Hepatocyte (in vitro differentiated cells): ENCODE results near the gene OR13A1.

Source experiments
- CTCF ChIP-seq: fragments of 200-600 bp; sonication (generic); IDR thresholded peaks from 2 replicates; pipeline ENCODE4 v1.5.1; 2016; ENCODE audit warnings: antibody characterized with exemption, mild to moderate bottlenecking; ENCODE audit not compliant: poor library complexity
- EZH2 ChIP-seq: fragments of 200-600 bp; sonication (generic); IDR thresholded peaks from 2 replicates; pipeline ENCODE4 v1.6.1; 2016; ENCODE audit warnings: antibody characterized with exemption, mild to moderate bottlenecking, borderline replicate concordance
- EZH2phosphoT487 ChIP-seq: fragments of 200-600 bp; sonication (generic); IDR thresholded peaks from one replicate; pipeline ENCODE4 v1.6.1; 2018; ENCODE audit warnings: antibody characterized with exemption, mild to moderate bottlenecking, low read depth, moderate library complexity; ENCODE audit not compliant: unreplicated experiment, severe bottlenecking

DNA sequence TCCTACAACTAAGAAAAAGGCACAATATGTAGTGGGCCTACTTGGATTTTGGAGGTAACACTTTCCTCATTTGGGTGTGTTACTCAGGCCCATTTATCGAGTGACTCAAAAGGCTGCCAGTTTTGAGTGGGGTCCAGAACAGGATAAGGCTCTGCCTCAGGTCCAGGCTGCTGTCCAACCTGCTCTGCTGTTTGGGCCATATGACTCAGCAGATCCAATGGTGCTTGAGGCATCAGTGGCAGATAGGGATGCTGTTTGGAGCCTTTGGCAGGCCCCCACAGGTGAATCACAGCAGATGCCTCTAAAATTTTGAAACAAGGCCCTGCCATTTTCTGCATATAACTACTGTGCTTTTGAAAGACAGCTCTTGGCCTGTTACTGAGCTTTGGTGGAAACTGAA lies 24.5 kb upstream of the OR13A1 start:
- TF ChIP-seq EZH2 (no peak), CTCF (no peak), EZH2phosphoT487 (no peak)
